A549 treated with ZK216348 at 1 μM for 4 hours (cell line): Measurements from ENCODE around the gene TPT1. TPM values are rescaled to one million over a fixed set of nuclear protein-coding genes. Genes with fewer than 3 reads are reported as not detected.

Experiments
- total RNA-seq: library from RNA; stranded (reverse); fragments of 200-300 nt; extraction: Qiagen RNA extraction; gene quantifications from 5 replicates; pipeline ENCODE4 v1.2.3, GENCODE V29; 2022; ENCODE audit warnings: low read depth

The TPT1 gene
- 2,004 to 2,340 TPM (median 2,299 TPM) in 5 replicates for total RNA-seq

DNA sequence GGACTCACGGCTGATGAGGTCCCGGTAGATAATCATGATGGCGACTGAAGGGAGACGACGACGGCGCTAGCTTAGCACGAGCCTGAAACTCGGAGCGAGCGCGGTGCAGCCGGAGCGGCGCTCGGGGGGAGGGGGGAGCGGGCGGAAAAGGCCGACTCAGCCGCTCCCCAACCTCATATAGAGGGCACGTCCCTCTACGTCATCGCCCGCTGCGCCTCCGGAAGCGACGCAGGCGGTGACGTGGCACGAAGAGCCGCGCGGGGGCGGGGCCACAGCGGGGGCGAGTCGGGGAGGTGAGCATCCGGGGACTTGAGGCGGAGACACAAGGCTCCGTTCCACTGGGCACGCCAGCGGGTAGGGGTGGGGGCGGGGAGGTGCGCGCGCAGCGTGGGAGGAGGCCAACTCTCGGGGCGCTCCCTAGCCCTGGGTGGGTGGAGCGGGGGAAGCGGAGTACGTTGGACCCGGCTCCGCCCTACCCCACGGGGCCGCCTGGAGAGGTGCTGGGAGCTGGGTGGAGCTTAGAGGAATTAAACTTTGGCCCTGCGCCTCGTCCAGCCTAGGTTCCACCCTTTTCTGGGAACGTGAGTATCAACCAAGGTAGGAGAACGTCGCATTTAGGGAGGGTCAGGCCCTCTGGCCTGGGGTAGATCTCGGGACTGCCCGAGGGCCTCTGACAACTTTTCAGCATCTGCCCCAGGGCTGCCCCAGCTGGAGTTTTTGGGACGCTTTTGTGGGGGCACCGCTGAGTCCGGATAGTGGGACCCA is at the start of gene TPT1:
Gene TPT1 (minus strand): TSS at position 150 of the 765 bp plus-strand sequence. CDS start 114 bp downstream, at position 36.

Other genes with a start within 250 kb of the TPT1 start
- 18.5 to 26.1 TPM (median 18.7 TPM) in 5 replicates for gene GTF2F2, start 220.7 kb downstream of the TPT1 start, total RNA-seq
- gene KCTD4, start 140.1 kb downstream of the TPT1 start, total RNA-seq, result not detected in 5 replicates
- gene SLC25A30, start 77.2 kb upstream of the TPT1 start, total RNA-seq, result 6.3 to 11.6 TPM (median 7.6 TPM) in 5 replicates
- 11.6 to 15.8 TPM (median 12.9 TPM) in 5 replicates for gene COG3, start 123.8 kb upstream of the TPT1 start, total RNA-seq